OCI-LY3 (cell line): ENCODE data around the gene NKAIN4.

Experiments used
- H2AFZ ChIP-seq: fragments of 200-600, 300-600 bp; shearing (Covaris generic); 2 replicates; pipeline ENCODE4 v1.6.0; 2014; ENCODE audit warnings: antibody characterized with exemption, low read depth, low read length
- H3K27ac ChIP-seq: fragments of 200-600, 300-600 bp; sonication (generic); 2 replicates; pipeline ENCODE4 v1.5.1; 2014; ENCODE audit warnings: mild to moderate bottlenecking, low read length, moderate library complexity, mixed read lengths
- H3K27me3 ChIP-seq: fragments of 200-600, 300-600 bp; sonication (generic); 2 replicates; pipeline ENCODE4 v1.6.1; 2014; ENCODE audit warnings: low read depth, low read length, mixed read lengths
- H3K36me3 ChIP-seq: fragments of 200-600, 300-600 bp; sonication (generic); replicated peaks from 2 replicates; pipeline ENCODE3; 2014; ENCODE audit warnings: low read depth, low read length, mixed read lengths
- H3K4me1 ChIP-seq: fragments of 300-600, 200-600 bp; sonication (generic); 2 replicates; pipeline ENCODE4 v1.6.1; 2014; ENCODE audit warnings: low read length, mixed read lengths
- H3K4me2 ChIP-seq: fragments of 200-600, 300-600 bp; sonication (generic); 2 replicates; pipeline ENCODE4 v1.6.1; 2014; ENCODE audit warnings: low read length, mixed read lengths
- H3K4me3 ChIP-seq: fragments of 300-600, 200-600 bp; sonication (generic); 2 replicates; pipeline ENCODE4 v1.5.1; 2014; ENCODE audit warnings: antibody characterized with exemption, mild to moderate bottlenecking, low read length, moderate library complexity
- H3K79me2 ChIP-seq: fragments of 300-600, 200-600 bp; shearing (Covaris generic); 2 replicates; pipeline ENCODE4 v1.6.1; 2014; ENCODE audit warnings: mild to moderate bottlenecking, low read length, mixed read lengths
- H3K9ac ChIP-seq: fragments of 300-600, 200-600 bp; shearing (Covaris generic); 2 replicates; pipeline ENCODE4 v1.6.0; 2014; ENCODE audit warnings: mild to moderate bottlenecking, low read length, moderate library complexity
- H3K9me3 ChIP-seq: fragments of 200-600, 300-600 bp; shearing (Covaris generic); 2 replicates; pipeline ENCODE4 v1.6.1; 2014; ENCODE audit warnings: low read length, mixed read lengths; ENCODE audit not compliant: insufficient read depth
- H4K20me1 ChIP-seq: fragments of 200-600, 300-600 bp; sonication (generic); 2 replicates; pipeline ENCODE4 v1.6.1; 2016; ENCODE audit warnings: low read length, mixed read lengths; ENCODE audit not compliant: insufficient read depth
- EZH2phosphoT487 ChIP-seq: fragments of 200-600 bp; shearing (Covaris generic); IDR thresholded peaks from 2 replicates; pipeline ENCODE4 v1.6.1; 2018; ENCODE audit warnings: antibody characterized with exemption, mixed run types, low read depth
- TF ChIP-seq, protein P1 (sequence below): fragments of 200-600, 300-600 bp; sonication (generic); IDR thresholded peaks from 2 replicates; pipeline ENCODE4 v1.5.1; 2014; ENCODE audit warnings: antibody characterized with exemption, low read length, low read depth

The NKAIN4 gene

DNA sequence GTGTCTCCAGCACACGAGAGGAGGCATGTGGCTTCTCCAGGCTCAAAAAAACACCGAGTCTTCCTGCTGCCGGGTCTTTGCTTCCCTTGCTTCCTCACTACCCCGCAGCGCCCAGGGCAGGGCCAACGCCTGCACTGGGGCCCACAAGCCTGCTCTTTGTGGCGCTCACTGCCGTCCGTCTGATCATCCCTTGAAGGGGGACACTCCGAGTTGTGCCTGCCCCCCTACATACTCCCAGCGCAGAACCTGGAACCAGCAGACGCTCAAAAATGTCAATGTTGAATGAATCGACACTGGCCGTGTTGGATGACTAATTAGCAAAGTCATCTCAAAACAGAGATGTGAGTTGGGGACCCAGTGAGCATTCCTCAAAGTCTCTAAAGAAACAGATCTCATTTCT lies 10.3 kb upstream of the NKAIN4 start:
- Histone ChIP-seq H3K27me3 (no peaks in the 10 kb centered on the region), H3K79me2 (no peaks in the 10 kb centered on the region), H3K4me2 (no peak overlapping the region), H3K27ac (no peak overlapping the region), H3K36me3 (no peaks in the 10 kb centered on the region), H3K9me3 (no peaks in the 10 kb centered on the region), H3K4me1 (no peaks in the 10 kb centered on the region), H2AFZ (no peak overlapping the region), H4K20me1 (no peaks in the 10 kb centered on the region), H3K4me3 (no peak overlapping the region), H3K9ac (no peak overlapping the region)
- no peak for TF ChIP-seq EZH2phosphoT487

DNA sequence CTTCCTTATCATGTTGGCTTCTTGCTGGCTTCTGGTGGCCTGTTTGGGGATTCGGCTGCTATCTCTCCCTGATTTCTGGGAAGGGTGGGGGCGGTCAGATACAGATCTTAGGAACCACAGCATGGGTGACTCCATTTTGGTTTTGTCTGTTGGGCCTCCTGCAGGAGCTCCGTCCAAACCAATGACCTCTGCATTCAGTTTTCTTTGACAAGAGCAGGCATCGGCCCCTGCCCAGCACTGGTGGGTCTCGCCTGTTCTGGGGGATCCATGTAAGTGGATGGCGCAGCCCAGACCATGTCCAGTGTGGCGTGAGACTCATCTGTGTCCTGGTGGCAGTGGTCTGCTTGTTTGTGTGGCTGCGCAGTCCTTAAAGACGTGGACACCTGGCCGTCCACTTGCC lies 9.7 kb upstream of the NKAIN4 start:
- no peaks in the 10 kb centered on the region for H3K4me1 ChIP-seq
- no peak overlapping the region for H3K27ac ChIP-seq
- H3K27me3 ChIP-seq: no peaks in the 10 kb centered on the region
- H3K36me3 ChIP-seq: no peaks in the 10 kb centered on the region
- no peak overlapping the region for H3K9ac ChIP-seq
- no peak overlapping the region for H3K4me3 ChIP-seq
- H3K79me2 ChIP-seq: no peaks in the 10 kb centered on the region
- no peaks in the 10 kb centered on the region for H3K9me3 ChIP-seq
- H2AFZ ChIP-seq: no peak overlapping the region
- H4K20me1 ChIP-seq: no peaks in the 10 kb centered on the region
- H3K4me2 ChIP-seq: no peak overlapping the region
- TF ChIP-seq, protein P1, sequence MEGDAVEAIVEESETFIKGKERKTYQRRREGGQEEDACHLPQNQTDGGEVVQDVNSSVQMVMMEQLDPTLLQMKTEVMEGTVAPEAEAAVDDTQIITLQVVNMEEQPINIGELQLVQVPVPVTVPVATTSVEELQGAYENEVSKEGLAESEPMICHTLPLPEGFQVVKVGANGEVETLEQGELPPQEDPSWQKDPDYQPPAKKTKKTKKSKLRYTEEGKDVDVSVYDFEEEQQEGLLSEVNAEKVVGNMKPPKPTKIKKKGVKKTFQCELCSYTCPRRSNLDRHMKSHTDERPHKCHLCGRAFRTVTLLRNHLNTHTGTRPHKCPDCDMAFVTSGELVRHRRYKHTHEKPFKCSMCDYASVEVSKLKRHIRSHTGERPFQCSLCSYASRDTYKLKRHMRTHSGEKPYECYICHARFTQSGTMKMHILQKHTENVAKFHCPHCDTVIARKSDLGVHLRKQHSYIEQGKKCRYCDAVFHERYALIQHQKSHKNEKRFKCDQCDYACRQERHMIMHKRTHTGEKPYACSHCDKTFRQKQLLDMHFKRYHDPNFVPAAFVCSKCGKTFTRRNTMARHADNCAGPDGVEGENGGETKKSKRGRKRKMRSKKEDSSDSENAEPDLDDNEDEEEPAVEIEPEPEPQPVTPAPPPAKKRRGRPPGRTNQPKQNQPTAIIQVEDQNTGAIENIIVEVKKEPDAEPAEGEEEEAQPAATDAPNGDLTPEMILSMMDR: no peak
- no peak for TF ChIP-seq EZH2phosphoT487

DNA sequence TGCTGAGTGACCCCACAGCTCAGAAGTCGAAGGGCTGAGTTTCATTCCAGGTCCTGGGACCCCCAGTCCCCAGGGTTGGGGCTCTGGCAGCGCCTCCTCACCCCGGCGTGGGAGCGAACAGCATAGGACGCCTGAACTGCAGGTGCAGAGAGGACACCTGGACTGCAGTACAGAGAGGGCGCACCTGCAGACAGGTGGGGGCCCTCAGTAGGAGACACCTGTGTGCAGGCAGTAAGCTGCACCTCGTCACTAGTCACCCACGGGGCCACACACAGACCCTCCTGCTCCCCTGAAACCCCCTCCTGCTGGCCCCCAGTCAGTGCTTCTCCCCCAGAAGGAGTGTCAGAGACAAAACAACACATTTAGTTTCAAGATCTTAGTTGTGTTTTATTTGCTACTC lies 8.6 kb upstream of the NKAIN4 start:
- Histone ChIP-seq H3K9ac (no peak overlapping the region), H3K9me3 (no peaks in the 10 kb centered on the region), H3K36me3 (no peaks in the 10 kb centered on the region), H3K4me3 (no peak overlapping the region), H3K27ac (no peak overlapping the region), H3K4me2 (no peak overlapping the region), H3K27me3 (no peaks in the 10 kb centered on the region), H3K4me1 (no peaks in the 10 kb centered on the region), H4K20me1 (no peaks in the 10 kb centered on the region), H3K79me2 (no peaks in the 10 kb centered on the region), H2AFZ (no peak overlapping the region)
- no peak for TF ChIP-seq EZH2phosphoT487
- TF ChIP-seq, protein P1: no peak

DNA sequence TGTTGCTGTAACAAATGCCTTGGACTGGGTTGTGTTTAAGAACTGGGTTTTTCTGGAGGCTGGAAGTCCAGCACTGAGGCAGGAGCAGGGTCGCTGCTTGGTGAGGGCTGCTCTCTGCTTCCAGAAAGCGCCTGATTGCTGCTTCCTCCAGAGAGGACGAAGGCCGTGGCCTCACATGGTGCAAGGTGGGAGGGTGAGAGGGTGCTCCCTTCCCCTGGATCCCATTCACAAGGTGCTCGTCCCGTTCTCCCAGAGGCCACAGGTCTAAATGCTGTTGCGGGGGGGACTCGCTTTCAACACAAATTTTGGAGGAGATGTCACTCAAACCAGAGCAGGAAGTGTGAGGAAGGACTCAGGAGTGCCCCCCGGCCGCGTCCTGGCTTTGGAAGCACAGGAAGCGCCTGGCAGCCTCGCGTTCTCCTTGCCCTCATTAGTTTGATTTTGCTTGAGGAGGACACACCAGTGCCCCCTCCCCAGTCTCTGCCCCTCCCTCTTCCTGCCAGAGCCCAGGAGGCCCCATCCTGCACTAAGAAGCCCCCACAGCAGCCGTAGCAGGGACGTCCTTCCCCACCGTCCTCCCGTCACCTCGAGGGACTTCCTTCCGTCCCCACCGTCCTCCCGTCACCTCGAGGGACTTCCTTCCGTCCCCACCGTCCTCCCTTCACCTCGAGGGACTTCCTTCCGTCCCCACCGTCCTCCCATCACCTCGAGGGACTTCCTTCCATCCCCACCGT lies 7.7 kb upstream of the NKAIN4 start:
- no peaks in the 10 kb centered on the region for H3K9me3 ChIP-seq
- no peak overlapping the region for H2AFZ ChIP-seq
- H3K36me3 ChIP-seq: no peaks in the 10 kb centered on the region
- H3K27ac ChIP-seq: no peak overlapping the region
- H3K9ac ChIP-seq: no peak overlapping the region
- TF ChIP-seq, protein P1: no peak
- no peak for TF ChIP-seq EZH2phosphoT487
- no peaks in the 10 kb centered on the region for H3K27me3 ChIP-seq
- H3K4me2 ChIP-seq: no peak overlapping the region
- no peaks in the 10 kb centered on the region for H3K79me2 ChIP-seq
- no peak overlapping the region for H3K4me3 ChIP-seq
- no peaks in the 10 kb centered on the region for H3K4me1 ChIP-seq
- H4K20me1 ChIP-seq: no peaks in the 10 kb centered on the region
